KMS-11 (cell line): ENCODE data around the gene F8.

Experiments
- H2AFZ ChIP-seq: fragments of 200-600 bp; sonication (generic); 2 replicates; pipeline ENCODE4 v1.6.1; 2016; ENCODE audit warnings: antibody characterized with exemption, mixed run types, low read depth
- H3K27ac ChIP-seq: fragments of 200-600 bp; sonication (generic); 2 replicates; pipeline ENCODE4 v1.6.1; 2016; ENCODE audit warnings: mild to moderate bottlenecking, mixed run types
- H3K27me3 ChIP-seq: fragments of 200-600 bp; sonication (generic); 2 replicates; pipeline ENCODE4 v1.6.1; 2017; ENCODE audit warnings: mild to moderate bottlenecking, low read depth, mixed run types, moderate library complexity; ENCODE audit not compliant: insufficient read depth
- H3K36me3 ChIP-seq: fragments of 200-600 bp; sonication (generic); 2 replicates; pipeline ENCODE4 v1.6.1; 2017; ENCODE audit warnings: mild to moderate bottlenecking, mixed run types; ENCODE audit not compliant: insufficient read depth
- H3K4me1 ChIP-seq: fragments of 200-600 bp; sonication (generic); 2 replicates; pipeline ENCODE4 v1.6.1; 2016; ENCODE audit warnings: mild to moderate bottlenecking, low read depth, mixed run types; ENCODE audit not compliant: poor library complexity, severe bottlenecking
- H3K4me2 ChIP-seq: fragments of 200-600 bp; sonication (generic); 2 replicates; pipeline ENCODE4 v1.7.0; 2016; ENCODE audit warnings: mild to moderate bottlenecking, mixed run types
- H3K4me3 ChIP-seq: fragments of 200-600 bp; sonication (generic); IDR thresholded peaks from 2 replicates; pipeline ENCODE4 v1.6.1; 2017; ENCODE audit warnings: low read depth, low read length, mixed read lengths; ENCODE audit not compliant: insufficient read depth
- H3K79me2 ChIP-seq: fragments of 200-600 bp; sonication (generic); 2 replicates; pipeline ENCODE4 v1.6.1; 2016; ENCODE audit warnings: low read depth, mixed run types; ENCODE audit not compliant: insufficient read depth
- H3K9ac ChIP-seq: fragments of 200-600 bp; sonication (generic); 2 replicates; pipeline ENCODE4 v1.6.1; 2016; ENCODE audit warnings: mild to moderate bottlenecking, mixed run types
- H4K20me1 ChIP-seq: fragments of 200-600 bp; sonication (generic); 2 replicates; pipeline ENCODE4 v1.6.1; 2016; ENCODE audit warnings: mild to moderate bottlenecking, mixed run types; ENCODE audit not compliant: insufficient read depth
- TF ChIP-seq, protein P1 (sequence below): fragments of 200-600 bp; sonication (generic); conservative IDR thresholded peaks from 2 replicates; pipeline ENCODE4 v1.6.1; 2017; ENCODE audit warnings: low read depth, mild to moderate bottlenecking, antibody characterized with exemption, low read length, moderate library complexity, mixed read lengths

Gene F8

GRCh38 chrX:155022585-155022984 lies at the start of gene F8:
F8 (minus strand) TSS chrX:155022723; CDS start chrX:155022552, 171 bp downstream.
- no peaks in the 10 kb centered on the region for H3K79me2 ChIP-seq
- no peak within 1 kb of the TSS for H2AFZ ChIP-seq
- no peak within 1 kb of the TSS for H3K27ac ChIP-seq
- no peaks in the 10 kb centered on the region for H3K36me3 ChIP-seq
- H4K20me1 ChIP-seq = no peaks in the 10 kb centered on the region
- H3K9ac ChIP-seq = no peak within 1 kb of the TSS
- no peak within 1 kb of the TSS for H3K4me2 ChIP-seq
- H3K27me3 ChIP-seq = no peaks in the 10 kb centered on the region
- H3K4me1 ChIP-seq = peaks cover 5% of the 10 kb centered on the region
- TF ChIP-seq, protein P1, sequence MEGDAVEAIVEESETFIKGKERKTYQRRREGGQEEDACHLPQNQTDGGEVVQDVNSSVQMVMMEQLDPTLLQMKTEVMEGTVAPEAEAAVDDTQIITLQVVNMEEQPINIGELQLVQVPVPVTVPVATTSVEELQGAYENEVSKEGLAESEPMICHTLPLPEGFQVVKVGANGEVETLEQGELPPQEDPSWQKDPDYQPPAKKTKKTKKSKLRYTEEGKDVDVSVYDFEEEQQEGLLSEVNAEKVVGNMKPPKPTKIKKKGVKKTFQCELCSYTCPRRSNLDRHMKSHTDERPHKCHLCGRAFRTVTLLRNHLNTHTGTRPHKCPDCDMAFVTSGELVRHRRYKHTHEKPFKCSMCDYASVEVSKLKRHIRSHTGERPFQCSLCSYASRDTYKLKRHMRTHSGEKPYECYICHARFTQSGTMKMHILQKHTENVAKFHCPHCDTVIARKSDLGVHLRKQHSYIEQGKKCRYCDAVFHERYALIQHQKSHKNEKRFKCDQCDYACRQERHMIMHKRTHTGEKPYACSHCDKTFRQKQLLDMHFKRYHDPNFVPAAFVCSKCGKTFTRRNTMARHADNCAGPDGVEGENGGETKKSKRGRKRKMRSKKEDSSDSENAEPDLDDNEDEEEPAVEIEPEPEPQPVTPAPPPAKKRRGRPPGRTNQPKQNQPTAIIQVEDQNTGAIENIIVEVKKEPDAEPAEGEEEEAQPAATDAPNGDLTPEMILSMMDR = no peak
- no peak within 1 kb of the TSS for H3K4me3 ChIP-seq

DNA sequence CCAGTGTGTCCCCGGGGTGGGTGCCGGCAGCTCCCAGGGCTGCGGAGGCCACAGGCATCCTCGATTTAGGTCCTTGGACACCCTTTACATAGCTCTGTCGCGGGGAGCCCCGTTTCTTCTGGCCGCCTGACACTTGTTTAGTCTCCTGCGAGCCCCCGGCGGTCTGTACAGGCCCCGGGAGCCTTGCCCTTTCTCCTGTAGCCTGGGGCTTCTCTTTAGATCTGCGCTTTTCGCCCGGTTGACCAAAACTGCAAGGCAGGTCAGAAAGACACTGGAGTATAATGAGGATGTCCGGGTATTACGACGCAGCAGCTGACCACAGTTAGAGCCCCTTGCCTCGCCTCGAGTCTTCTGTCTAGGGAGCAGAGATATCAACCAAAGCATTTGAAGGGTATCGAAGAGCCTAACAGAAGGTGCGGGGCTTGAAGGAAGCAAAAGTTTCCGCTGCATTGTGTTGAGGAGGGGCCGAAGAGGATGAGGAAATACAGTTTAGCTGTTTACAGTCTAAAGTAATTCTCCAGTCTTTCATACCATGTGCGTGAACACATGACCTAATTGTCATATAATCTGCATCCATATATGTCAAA lies 49.3 kb upstream of the F8 start:
- Histone ChIP-seq H4K20me1 (no peaks in the 10 kb centered on the region), H2AFZ (peak overlapping the region; percentile 76), H3K27me3 (no peaks in the 10 kb centered on the region), H3K79me2 (peaks cover 36% of the 10 kb centered on the region; the same call in 1 of the 2 replicates), H3K27ac (peak overlapping the region; percentile 60), H3K4me2 (peak overlapping the region; percentile 65), H3K4me3 (no peak overlapping the region), H3K4me1 (peaks cover 17% of the 10 kb centered on the region), H3K36me3 (no peaks in the 10 kb centered on the region), H3K9ac (peak overlapping the region; percentile 79)
- TF ChIP-seq, protein P1 = no peak

DNA sequence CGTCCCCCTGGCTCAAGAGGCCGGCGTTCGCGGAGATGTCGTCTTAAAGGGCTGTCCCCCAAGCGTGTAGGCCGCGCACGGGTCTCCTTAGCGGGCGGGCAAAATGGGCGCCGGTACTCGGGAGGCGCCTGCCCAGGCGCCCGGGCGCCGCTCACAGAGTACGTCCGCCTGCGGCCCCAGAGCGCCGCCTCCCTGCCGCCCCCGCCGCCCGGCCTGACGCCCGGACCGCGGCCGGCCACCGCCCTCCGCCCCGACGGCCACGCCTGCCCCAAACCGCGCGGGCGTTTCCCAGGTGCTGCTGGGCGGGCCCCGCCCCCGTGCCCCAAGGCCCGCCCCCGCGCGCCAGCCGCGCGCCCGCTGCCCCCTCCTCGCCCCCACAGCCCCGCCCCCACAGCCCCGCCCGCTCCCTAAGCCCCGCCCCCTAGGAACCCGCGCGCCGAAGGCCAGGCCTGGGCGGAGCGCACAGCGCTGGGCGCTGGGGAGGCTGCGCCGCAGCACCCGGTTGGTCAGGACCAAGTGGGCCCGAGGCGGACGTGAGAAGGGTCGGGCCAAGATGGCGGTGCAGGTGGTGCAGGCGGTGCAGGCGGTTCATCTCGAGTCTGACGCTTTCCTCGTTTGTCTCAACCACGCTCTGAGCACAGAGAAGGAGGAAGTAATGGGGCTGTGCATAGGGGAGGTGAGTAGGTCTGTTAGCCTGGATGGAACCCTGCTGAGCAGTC lies 48.6 kb upstream of the F8 start, which contains the start of the genes BRCC3, CMC4 and MTCP1:
TSS of gene BRCC3 (plus strand) at position 534 of the 719 bp plus-strand sequence. CDS start at position 554, 20 bp downstream.
TSS of gene CMC4 (minus strand) at position 162 of the 719 bp plus-strand sequence. CDS start 7,113 bp downstream, outside the sequence.
TSS of gene MTCP1 (minus strand) at position 162 of the 719 bp plus-strand sequence. CDS start 5,126 bp downstream, outside the sequence.
- Histone ChIP-seq H3K36me3 (no peaks in the 10 kb centered on the region), H3K4me3 (no peak within 1 kb of the TSS), H2AFZ (peak within 1 kb of the TSS; percentile 91), H4K20me1 (no peaks in the 10 kb centered on the region), H3K9ac (peak within 1 kb of the TSS; percentile 84), H3K4me1 (peaks cover 17% of the 10 kb centered on the region), H3K79me2 (peaks cover 36% of the 10 kb centered on the region; the same call in 1 of the 2 replicates), H3K4me2 (peak within 1 kb of the TSS; percentile 86), H3K27ac (peak within 1 kb of the TSS; percentile 69), H3K27me3 (no peaks in the 10 kb centered on the region)
- TF ChIP-seq, protein P1 = no peak

GRCh38 chrX:155070663-155070974 lies 48.1 kb upstream of the F8 start:
- Histone ChIP-seq H3K4me2 (peak overlapping the region; percentile 86), H3K27me3 (no peaks in the 10 kb centered on the region), H3K79me2 (peaks cover 36% of the 10 kb centered on the region; the same call in 1 of the 2 replicates), H3K4me3 (no peak overlapping the region), H3K9ac (peak overlapping the region; percentile 84), H3K27ac (peak overlapping the region; percentile 69), H3K36me3 (no peaks in the 10 kb centered on the region), H4K20me1 (no peaks in the 10 kb centered on the region), H3K4me1 (peaks cover 17% of the 10 kb centered on the region), H2AFZ (peak overlapping the region; percentile 91)
- TF ChIP-seq, protein P1 = no peak
